Gastroesophageal sphincter (tissue), 3 donors: ENCODE data around the gene TEX38.

Source experiments
- EP300 ChIP-seq: sonication (generic); formaldehyde crosslinking; IDR thresholded peaks from one replicate; pipeline ENCODE4 v1.6.1; 2017; ENCODE audit warnings: antibody characterized with exemption, mild to moderate bottlenecking
- POLR2A ChIP-seq, 2 donors: fragments of 450-650 bp; IDR thresholded peaks; one replicate each; pipeline ENCODE4 v1.6.1; 2017; ENCODE audit warnings: antibody characterized with exemption in 2 of 2, mild to moderate bottlenecking in 2 of 2, moderate library complexity in 1 of 2
- POLR2AphosphoS5 ChIP-seq: sonication (generic); formaldehyde crosslinking; IDR thresholded peaks from one replicate; pipeline ENCODE4 v1.6.1; 2017; ENCODE audit warnings: antibody characterized with exemption
- TF ChIP-seq, protein P1 (sequence below), 4 experiments: fragments of 200-600 bp in 2 of 4; fragments of 450-650 bp in 2 of 4; sonication (generic) in 1 of 4; IDR thresholded peaks; one replicate each; pipeline ENCODE4 v1.5.1; 2017 to 2019; ENCODE audit warnings: antibody characterized with exemption in 4 of 4, mild to moderate bottlenecking in 2 of 4, moderate library complexity in 2 of 4

DNA sequence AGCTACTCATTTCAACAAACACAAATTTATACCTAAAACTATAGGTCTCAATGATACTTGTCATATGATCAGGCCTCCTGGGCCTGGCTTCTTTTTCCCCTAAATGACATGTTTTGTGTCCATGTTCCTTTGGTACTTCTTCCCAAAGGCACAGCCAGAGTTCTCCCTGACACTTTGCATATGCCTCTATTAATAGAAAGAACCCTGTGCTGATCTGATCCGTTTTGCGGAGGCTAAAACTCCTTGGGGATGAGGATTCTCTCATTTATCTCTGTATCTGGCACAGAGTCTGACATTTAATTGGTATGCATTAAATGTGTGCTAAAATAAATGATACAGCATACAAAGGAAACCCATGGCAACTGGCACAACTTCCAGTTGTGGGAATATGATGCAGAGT is 15.0 kb upstream of the TEX38 start:
- TF ChIP-seq, protein P1, sequence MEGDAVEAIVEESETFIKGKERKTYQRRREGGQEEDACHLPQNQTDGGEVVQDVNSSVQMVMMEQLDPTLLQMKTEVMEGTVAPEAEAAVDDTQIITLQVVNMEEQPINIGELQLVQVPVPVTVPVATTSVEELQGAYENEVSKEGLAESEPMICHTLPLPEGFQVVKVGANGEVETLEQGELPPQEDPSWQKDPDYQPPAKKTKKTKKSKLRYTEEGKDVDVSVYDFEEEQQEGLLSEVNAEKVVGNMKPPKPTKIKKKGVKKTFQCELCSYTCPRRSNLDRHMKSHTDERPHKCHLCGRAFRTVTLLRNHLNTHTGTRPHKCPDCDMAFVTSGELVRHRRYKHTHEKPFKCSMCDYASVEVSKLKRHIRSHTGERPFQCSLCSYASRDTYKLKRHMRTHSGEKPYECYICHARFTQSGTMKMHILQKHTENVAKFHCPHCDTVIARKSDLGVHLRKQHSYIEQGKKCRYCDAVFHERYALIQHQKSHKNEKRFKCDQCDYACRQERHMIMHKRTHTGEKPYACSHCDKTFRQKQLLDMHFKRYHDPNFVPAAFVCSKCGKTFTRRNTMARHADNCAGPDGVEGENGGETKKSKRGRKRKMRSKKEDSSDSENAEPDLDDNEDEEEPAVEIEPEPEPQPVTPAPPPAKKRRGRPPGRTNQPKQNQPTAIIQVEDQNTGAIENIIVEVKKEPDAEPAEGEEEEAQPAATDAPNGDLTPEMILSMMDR (IDR thresholded peaks at IDR 0.05) = no peak
- TF ChIP-seq POLR2A (IDR thresholded peaks at IDR 0.05) (no peak), EP300 (no peak), POLR2AphosphoS5 (no peak)
